GM21786 (cell line): ENCODE measurements around the gene AK3.

ENCODE experiments used
- ATAC-seq: cut with Tn5 transposase; IDR thresholded peaks from one replicate; pipeline ENCODE4 v1.9.1; 2021; ENCODE audit not compliant: unreplicated experiment

The AK3 gene

DNA sequence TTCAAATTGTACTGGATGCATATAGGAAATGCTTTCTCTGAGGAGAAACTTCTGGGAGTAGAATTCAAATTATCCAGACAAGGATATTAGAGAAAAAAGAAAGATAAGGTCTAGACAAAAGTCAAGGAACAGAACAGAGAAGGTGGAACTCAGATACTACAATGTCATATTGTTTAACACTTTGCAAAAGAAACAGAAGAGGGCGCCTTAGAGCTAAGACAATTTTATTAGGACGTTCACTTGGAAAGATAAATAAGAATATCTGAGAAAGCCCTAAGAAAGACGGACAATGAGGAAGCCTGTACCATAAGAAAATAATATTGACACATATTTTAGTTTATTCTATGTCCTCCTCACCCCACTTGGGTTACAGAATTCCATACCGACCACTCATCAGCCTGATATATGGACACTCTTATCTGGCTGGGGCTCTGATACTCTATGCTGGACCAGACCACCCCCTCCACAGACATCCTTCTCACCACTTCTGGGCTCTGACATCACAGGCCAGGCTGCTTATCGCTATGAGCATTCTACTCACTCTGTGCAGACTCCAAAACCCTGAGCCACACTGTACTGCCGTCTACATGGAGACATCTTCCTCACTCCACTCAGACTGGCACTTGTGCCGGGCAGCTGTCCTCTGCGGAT is 9.1 kb upstream of the AK3 start:
- no peak for ATAC-seq

DNA sequence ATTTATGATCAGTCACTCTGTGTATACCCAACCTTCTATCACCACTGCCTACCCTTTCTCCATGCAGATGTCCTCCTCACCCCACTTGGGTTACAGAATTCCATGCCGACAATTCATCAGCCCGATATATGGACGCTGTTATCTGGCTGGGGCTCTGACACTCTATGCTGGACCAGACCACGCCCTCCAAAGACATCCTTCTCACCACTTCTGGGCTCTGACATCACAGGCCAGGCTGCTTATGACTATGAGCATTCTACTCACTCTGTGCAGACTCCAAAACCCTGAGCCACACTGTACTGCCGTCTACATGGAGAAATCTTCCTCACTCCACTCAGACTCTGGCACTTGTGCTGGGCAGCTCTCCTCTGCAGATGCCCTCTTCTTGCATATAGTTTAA is 7.6 kb upstream of the AK3 start:
- no peak for ATAC-seq

DNA sequence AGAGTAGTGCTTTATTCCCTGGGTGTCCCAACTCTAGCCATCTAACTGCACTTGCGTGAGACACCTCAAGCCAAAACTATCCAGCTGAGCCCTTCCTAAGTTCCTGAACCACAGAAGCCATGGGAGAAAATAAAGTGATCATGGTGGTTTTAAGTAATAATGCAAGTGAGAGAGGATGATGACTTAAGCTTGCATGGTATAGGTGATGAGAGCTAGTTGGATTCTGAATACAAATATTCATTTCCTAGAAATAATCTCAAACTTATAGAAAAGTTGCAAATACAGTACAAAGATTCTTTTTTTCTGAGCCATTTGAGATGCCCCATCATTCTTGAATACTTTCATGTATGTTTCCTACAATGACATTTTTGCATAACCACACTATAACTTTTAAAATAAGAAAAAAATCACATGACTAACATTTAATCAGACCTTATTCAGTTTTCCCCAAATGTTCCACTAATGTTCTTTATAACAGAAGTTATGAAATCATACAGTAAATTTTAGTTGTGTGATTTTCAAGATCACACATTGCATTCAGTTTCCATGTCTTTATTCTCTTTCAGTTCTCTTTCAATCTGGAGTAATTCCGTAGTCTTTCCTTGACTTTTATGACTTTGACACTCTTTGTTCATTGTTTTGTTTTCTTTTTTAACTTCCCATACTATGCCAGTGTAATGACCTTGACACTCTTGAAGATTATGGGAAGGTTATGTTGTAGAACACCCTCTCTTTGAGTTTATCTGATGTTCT is 5.5 kb upstream of the AK3 start:
- no peak for ATAC-seq

DNA sequence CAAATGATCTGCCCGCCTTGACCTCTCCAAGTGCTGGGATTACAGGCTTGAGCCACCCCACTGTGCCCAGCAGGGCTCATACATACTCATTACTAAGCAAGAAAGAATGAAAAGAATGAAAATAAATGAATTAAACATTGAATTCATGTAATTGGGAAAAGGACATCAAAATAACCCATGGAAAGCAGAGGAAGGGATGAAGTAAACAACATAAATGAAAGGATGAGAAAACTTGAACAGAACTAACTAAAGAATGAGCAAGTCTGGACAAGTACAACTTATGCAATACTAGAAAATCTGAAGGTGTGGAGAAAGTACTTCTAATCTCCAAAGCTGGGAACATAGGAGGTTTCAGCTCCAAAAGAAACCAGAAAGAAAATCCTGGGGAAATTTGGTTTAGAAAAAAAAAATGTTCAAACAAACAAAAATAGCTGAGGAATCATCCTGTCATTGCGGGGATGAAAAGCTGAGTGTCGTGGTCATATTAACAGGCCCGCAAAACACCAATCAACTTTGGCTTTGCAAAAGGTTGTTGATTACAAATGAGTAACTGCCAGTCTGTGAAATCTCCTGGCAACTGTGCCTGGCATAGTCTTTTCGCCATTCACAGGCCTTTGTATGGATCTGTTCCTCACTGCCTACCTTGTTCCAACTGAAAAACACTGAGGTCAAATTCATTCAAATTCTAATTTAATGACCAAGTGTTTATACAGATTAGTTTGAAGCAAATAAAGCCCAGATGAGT is 2.3 kb upstream of the AK3 start:
- ATAC-seq = no peak

DNA sequence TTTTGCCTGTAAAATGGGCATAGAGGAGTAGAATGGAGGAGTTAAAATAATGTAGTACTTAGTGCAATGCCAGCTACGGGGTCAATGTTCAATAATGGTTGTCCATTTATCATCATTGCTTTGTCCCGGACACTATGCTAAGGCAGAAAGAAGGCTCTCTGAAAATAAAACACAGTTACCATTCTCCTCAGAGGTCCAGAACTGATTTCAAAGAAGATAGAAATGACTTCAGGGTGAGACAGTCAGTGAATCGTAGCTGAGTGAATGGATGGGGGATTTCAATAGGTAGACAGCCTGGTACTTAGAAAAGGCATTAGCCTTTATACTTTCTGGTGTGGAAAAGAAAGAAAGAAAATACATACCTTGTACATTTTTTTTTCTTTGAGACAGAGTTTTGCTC is 1.2 kb upstream of the AK3 start:
- ATAC-seq = no peak

DNA sequence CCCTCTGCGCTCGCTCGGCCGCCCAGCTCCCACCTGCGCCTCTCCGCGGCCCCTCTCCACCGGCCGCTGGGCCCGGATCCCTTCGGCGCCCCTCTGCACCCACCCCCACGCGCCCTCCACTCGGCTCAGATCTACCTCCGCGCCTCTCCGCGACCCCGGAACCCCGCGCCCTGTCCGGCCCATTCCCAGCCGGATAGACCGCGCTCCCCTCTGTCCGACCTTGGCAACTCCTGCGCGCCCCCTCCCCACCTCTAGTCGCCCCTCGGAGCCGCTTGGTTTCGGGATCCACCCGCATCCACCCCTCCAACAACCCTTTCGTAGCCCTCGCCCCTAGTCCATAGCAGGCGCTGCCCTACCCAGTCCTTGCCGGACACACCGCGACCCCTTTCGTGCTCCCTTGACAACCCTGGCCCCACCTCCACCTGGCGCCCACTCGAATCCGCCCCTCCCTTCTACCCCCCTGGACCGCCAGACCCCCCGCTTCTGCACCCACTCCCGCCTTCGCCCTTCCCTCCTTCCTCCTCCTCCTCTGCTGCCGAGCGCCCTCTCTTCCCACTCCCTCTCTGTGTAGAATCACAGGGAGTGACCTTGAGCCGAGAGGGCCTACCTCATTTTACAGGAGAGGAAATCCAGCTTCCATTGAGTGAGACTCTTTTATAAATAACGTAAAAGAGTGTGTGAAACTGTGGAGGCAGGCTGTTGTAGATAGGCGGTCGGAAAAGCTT is 525 bp upstream of the AK3 start:
- no peak for ATAC-seq

DNA sequence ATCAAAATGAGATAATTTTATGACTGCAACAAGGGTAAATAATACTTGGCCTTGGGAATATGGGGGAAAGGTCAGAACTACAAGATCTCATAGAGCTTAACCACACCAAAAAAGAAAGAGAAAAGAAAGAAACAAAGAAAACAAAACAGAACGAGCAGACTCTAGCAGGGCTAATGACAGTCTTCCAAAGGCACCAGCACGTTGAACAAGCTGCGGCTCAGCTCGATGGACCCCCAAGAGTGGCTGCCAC is 689 bp downstream of the AK3 start:
- ATAC-seq = no peak

DNA sequence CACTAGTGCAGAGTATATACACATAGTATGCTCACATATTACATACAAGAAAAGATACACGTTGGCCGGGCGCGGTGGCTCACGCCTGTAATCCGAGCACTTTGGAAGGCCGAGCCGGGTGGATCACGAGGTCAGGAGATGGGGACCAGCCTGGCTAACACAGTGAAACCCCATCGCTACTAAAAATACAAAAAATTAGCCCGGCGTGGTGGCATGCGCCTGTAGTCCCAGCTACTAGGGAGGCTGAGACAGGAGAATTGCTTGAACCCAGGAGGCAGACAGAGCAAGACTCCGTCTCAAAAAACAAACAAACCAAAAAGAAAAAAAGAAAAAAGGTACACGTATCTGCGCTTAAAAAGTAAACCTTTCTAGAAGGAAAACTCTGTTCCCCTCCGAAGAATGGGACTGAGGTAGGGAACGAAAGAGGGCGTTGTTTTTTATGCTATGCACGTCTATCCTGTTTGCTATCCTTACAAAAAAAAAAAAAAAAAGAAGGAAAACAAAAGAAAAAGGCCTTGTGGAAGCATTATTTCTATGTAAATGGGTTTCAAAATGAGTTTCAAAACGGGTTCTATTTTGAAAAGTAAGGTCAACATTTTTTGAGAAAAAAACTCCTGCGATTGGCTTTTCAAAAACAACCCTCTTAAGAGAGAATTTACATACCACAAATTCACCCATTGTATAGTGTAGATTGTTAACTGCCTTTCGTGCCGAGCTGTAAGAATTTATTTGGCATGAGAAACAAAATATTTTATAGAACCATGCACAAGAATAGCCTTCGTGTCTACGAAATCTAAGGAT is 1.2 kb downstream of the AK3 start:
- no peak for ATAC-seq

DNA sequence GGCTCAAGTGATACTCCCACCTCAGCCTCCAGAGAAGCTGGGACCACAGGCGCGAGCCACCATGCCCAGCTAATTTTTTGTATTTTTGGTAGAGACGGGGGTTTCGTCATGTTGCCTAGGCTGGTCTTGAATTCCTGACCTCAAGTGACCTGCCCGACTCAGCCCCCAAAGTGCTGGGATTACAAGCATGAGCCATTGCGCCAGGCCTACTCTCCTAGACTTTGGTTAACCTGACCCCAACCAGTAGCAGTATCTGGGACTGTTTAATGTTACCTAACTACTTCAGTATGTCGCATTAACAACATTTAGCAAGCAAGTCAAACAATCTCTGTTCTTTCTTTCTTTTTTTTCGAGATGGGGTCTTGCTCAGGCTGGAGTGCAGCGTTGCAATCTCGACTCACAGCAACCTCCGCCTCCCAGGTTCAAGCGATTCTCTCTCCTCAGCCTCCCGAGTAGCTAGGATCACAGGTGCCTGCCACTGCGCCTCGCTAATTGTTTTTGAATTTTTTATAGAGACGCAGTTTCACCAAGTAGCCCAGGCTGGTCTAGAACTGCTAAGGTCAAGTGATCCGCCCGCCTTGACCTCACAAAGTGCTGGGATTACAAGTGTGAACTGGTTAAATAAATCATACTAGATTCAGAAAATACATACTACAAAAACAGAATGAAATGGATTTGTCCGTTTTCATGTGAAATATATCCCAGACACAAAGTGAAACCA is 2.0 kb downstream of the AK3 start:
- no peak for ATAC-seq

DNA sequence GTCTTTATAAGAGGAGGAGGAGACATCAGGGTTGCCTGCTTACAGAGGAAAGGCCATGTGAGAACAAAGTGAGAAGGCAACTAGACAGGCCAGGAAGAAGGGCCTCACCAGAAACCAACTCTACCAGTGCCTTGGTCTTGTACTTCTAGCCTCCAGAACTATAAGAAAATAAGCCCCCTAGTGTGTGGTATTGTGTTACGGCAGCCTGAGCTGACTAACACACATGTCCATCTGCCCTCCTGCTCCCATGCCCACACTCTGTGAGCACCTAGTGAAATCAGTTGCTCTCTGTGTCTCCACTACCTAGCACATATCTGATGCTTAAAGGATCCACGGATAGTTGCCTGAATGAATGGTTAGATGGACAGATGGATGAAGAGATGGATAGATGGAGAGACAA is 6.9 kb downstream of the AK3 start:
- ATAC-seq = no peak

DNA sequence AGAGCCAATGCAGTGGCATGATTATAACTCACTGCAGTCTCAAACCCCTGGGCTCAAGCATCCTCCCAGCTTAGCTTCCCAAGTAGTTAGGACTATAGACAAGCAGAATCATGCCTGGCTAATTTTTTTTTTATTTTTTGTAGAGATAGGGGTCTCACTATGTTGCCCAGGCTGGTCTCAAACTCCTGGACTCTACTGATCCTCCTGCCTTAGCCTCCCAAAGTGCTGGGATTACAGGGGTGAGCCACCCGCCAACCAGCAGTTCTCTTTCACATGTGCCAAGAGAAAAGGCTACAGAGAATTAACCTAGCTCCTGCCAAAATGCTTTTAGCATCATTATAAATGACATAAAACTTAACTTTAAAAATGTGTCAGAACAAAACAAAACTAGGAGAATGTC is 8.1 kb downstream of the AK3 start:
- no peak for ATAC-seq

DNA sequence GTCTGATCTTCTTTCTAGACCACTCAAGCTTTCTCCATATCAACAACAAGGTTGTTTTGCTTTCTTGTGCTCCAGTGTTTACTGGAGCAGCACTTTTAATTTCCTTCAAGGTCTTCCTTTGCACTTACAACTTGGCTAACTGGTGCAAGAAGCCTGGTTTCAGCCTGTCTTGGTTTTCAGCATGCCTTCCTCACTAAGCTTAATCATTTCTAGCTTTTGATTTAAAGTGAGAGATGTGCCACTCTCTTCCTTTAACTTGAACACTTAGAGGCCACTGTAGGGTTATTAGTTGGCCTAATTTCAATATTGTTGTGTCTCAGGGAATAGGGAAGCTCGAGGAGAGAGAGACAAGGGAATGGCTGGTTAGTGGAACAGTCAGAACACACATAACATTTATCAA is 13.4 kb downstream of the AK3 start:
- ATAC-seq = no peak

DNA sequence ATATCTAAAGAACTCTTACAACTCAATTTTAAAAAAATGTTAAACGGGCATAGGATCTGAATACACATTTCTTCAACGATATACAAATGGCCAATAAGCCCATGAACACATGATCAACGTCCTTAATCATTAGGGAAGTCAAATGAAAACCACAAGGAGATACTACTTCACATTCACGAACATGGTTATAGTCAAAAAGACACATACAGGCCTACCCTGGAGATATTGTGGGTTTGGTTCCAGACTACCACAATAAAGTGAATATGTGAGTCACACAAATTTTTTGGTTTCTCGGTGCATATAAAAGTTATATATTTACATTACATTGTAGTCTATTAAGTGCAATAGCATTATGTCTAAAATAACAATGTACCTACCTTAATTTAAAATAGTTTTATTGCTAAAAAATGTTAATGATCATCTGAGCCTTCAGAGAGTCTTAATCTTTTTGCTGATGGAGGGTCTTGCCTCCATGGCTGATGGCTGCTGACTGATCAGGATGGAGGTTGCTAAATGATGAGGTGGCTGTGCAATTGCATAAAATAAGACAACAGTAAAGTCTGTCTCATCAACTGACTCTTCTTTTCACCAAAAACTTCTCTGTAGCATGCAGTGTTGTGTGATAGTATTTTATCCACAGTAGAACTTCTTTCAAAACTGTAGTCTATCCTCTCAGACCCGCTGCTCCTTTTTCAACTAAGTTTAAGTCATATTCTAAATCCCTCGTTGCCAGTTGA is 15.1 kb downstream of the AK3 start:
- ATAC-seq = no peak

DNA sequence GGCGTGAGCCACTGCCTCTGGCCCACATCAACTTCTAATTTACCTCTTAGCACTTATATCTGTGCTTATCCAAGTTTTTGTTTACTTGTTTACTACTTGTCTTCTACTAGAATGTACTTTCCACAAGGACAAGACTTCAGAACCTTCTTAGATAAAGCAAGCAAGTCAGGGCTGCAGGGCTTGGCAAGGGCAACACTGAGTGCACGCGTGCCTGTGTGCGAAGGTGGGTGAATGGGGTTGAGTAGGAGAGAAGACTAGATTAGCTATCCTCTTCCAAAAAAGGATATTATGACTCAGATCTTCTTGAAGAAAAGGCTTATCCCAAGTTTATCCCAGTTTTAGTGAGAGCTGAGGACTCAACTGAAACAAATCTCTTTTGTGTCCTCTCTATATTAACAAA is 19.3 kb downstream of the AK3 start:
- ATAC-seq = no peak

DNA sequence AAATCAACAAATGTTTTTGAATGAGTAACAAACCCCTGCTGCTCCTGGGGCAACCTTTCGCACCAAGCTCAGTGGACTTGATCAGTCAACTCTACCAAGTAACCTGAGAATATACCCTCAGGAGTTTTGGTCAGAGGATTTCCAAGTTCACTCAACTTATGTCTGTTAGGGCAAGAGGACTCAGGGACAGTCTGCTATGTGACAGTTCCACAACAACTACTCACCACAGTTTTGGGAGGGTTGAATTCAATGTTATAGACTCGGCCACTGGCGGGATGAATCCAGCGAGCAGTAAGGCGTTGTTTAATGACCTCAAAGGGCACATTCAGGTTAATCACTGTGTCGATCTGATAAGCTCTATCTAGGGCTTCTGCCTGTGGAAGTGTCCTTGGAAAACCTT is 22.1 kb downstream of the AK3 start:
- ATAC-seq = no peak

DNA sequence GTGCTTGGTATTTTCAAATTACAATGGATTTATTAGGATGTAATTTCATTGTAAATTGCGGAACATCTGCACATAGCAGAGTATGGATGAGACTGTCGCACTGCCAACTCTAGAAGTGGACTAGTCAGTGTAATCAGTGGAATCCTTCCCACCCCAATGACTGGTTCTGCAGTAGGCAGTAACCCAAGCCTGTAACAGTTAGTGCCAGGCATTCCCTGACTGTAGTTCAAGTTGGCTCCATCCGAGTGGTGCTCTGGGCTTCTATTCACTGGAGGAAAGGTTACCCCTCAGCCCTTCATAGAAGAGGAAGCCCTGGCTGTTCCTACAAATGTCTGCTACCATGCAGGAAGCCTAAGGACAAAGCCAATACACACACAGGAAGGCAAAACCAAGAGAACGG is 23.2 kb downstream of the AK3 start:
- ATAC-seq = no peak

DNA sequence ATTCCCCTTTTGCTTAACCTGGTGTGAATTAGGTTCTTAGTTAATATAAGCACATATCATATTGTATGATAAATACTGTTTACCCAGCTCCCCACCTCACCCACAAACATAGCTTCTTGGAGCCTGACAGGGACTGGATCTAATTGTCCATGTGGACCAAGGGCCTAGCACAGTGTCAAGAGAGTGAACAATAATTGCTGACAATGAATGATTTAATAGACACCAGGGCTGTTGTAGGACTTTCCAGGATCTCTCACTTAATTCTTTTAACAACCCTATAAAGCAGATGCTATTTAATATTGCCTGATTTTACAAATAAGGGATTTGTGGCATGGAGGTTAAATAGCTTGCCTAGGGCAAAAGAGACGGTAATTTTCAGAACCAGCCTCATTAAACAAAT is 24.8 kb downstream of the AK3 start:
- ATAC-seq = no peak

DNA sequence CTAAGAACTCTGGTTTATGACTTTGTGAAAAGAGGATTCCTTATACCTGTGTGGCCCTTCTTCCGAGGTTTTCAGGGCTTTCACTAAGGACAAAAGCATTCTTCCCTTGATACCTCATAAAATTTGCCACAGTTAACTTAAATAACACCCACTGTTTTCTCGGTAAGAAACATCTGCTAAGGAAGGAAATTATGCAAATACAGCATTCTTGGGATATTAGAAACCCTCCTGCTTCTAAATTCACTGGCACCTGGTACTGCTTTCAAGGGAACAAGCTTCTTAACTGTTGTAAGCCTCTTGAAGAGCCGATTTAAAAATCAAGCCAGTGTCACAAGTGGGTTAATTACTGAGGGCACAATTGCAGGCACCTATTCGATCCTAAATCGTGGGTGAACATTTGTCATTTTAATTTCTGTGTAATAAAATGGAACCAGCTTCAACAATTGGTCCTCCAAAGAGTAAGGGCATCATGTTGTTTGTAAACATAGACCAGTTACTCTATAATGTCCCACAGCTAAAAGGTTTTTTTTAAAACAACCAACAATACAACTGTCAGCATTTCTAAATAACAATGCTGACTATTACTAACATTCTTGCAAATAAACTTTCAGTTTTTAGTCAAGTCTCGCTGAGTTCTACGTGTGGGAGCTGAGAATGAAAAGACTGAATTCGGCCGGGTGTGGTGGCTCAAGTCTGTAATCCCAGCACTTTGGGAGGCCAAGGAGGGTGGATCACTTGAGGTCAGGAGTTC is 26.6 kb downstream of the AK3 start:
- ATAC-seq = no peak

DNA sequence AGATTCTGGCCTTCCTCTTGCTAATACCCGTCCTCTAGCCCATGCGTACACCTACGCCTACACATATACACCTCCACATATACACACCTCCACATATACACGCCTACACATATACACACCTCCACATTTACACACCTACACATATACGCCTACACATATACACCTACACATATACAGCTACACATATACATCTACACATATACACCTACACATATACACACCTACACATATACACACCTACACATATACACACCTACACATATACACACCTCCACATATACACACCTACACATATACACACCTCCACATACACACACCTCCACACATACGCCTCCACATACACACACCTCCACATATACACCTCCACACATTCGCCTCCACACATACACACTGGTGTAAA is 27.2 kb downstream of the AK3 start:
- ATAC-seq = no peak
